ENCODE results near the gene ABCD1. TPM values are rescaled to one million over a fixed set of nuclear protein-coding genes. Genes with fewer than 3 reads are reported as not detected.

Gene ABCD1
- total RNA-seq, 4 donors from 2014 or later = 19.9 to 54.6 (median 34.5) TPM

DNA sequence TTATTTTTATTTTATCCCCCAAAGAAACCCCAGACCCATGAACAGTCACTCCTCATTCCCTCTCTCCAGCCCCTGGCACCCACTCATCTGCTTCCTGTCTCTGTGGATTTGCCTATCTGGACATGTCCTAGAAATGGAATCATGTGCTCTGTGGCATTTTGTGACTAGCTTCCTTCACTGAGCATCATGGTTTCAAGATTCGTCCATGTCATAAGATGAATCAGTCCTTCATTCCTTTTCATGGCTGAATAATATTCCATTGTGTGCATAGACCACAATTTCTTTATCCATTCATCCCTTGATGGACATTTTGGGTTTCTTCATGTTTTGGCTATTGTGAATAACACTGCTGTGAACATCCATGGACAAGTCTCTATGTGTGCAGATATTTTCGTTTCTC is 10.2 kb downstream of the ABCD1 start:
- TF ChIP-seq CTCF (IDR thresholded peaks at IDR 0.05 in 4 of 5, conservative IDR thresholded peaks at IDR 0.05 in 1 of 5) = no peak
- no peak for TF ChIP-seq POLR2A (IDR thresholded peaks at IDR 0.05)
- H3K9me3 ChIP-seq = no peaks in the 10 kb centered on the region
- no peak overlapping the region for H3K4me3 ChIP-seq
- no peaks in the 10 kb centered on the region for H3K4me1 ChIP-seq
- H3K36me3 ChIP-seq = peaks cover 0 to 14% of the 10 kb centered on the region in 2 donors
- in situ Hi-C loops (cut with MboI; ENCODE audit: low sequenced_read_pairs in 4 of 4) = no loop called here
- H3K27me3 ChIP-seq = no peaks in the 10 kb centered on the region
- no peak overlapping the region for H3K27ac ChIP-seq
- ATAC-seq (no peak), DNase-seq (no peak)
- intact Hi-C loops (cut with DNase I; ENCODE audit: low total_unique reads) = no loop called here

- H3K4me1 ChIP-seq = no peaks in the 10 kb centered on the region
- DNase-seq = no peak
- H3K27me3 ChIP-seq = no peaks in the 10 kb centered on the region
- H3K36me3 ChIP-seq = peaks cover 0 to 14% of the 10 kb centered on the region in 2 donors
- H3K9me3 ChIP-seq = no peaks in the 10 kb centered on the region
- in situ Hi-C loops (cut with MboI; ENCODE audit: low sequenced_read_pairs in 4 of 4) (no loop called here), intact Hi-C loops (cut with DNase I; ENCODE audit: low total_unique reads) (no loop called here)
- no peak overlapping the region for H3K4me3 ChIP-seq
- no peak overlapping the region for H3K27ac ChIP-seq
- TF ChIP-seq POLR2A (IDR thresholded peaks at IDR 0.05) (no peak), CTCF (IDR thresholded peaks at IDR 0.05 in 4 of 5, conservative IDR thresholded peaks at IDR 0.05 in 1 of 5) (no peak)
- ATAC-seq = no peak
Measured at GRCh38 chrX:153735274-153735673, 10.6 kb downstream of the ABCD1 start.

DNA sequence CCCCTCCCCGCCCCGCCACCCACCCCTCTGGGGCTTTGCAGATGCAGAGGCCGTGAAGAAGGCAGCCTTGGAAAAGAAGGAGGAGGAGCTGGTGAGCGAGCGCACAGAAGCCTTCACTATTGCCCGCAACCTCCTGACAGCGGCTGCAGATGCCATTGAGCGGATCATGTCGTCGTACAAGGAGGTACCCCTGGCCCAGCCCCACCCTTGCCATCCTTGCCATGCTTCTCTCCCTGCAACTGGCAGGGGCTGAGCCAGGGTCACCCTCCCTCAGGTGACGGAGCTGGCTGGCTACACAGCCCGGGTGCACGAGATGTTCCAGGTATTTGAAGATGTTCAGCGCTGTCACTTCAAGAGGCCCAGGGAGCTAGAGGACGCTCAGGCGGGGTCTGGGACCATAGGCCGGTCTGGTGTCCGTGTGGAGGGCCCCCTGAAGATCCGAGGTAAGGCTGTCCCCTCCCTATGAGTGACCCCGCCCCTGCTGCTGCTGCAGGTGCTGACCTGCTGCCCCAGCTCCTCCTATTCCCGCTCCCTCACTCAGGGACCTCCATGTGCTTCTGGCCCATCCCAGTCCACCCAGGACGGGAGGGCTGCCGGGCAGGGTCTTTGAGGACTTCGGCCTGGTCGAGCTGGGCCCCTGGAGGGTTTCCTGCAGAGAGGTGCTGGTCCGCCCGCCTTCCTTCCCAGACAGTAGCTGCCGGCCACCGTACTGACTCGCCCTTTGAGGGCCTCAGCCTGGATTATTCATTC is 11.6 kb downstream of the ABCD1 start:
- Histone ChIP-seq H3K4me1 (no peaks in the 10 kb centered on the region), H3K27ac (no peak overlapping the region), H3K9me3 (no peaks in the 10 kb centered on the region), H3K27me3 (no peaks in the 10 kb centered on the region), H3K36me3 (peaks cover 0 to 14% of the 10 kb centered on the region in 2 donors), H3K4me3 (no peak overlapping the region)
- in situ Hi-C loops (cut with MboI; ENCODE audit: low sequenced_read_pairs in 4 of 4) = no loop called here
- DNase-seq (no peak), ATAC-seq (no peak)
- intact Hi-C loops (cut with DNase I; ENCODE audit: low total_unique reads) = no loop called here
- TF ChIP-seq CTCF (IDR thresholded peaks at IDR 0.05 in 4 of 5, conservative IDR thresholded peaks at IDR 0.05 in 1 of 5) (no peak), POLR2A (IDR thresholded peaks at IDR 0.05) (no peak)

DNA sequence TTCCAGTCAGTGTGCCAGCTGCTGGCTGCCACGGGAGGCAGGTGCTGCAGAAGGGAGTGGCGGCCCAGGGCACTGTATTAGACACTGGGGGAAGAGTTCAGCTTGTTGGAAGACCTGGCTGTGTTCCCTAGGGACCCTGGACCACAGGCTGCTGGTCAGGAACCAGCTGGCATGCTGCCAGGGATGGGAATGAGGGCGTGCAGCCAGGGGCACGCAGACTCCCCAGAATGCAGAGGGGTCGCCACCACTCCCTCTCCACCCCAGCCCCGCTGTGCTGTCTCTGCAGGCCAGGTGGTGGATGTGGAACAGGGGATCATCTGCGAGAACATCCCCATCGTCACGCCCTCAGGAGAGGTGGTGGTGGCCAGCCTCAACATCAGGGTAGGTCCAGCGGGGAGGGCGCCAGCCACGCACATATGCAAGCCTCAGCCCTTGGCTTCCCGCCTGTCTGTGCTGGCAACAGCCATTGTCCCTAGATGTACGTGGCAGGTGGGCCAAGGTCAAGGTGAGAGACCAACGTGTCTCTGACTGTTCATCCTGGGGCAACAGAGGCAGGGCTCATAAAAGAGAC is 12.3 kb downstream of the ABCD1 start:
- in situ Hi-C loops (cut with MboI; ENCODE audit: low sequenced_read_pairs in 4 of 4) (no loop called here), intact Hi-C loops (cut with DNase I; ENCODE audit: low total_unique reads) (no loop called here)
- Histone ChIP-seq H3K4me3 (no peak overlapping the region), H3K36me3 (peaks cover 0 to 14% of the 10 kb centered on the region in 2 donors), H3K9me3 (no peaks in the 10 kb centered on the region), H3K27ac (no peak overlapping the region), H3K27me3 (no peaks in the 10 kb centered on the region), H3K4me1 (no peaks in the 10 kb centered on the region)
- DNase-seq (no peak), ATAC-seq (no peak)
- no peak for TF ChIP-seq POLR2A (IDR thresholded peaks at IDR 0.05)
- no peak for TF ChIP-seq CTCF (IDR thresholded peaks at IDR 0.05 in 4 of 5, conservative IDR thresholded peaks at IDR 0.05 in 1 of 5)
